GM12864 (cell line): Measurements from ENCODE around the gene TLL2.

Experiments used
- DNase-seq: peaks from one replicate; pipeline ENCODE4 v3.0.0-alpha.2; 2011; ENCODE audit warnings: low read depth
- H3K4me3 ChIP-seq: 2 replicates; pipeline ENCODE4 v1.5.1; 2011; ENCODE audit warnings: mild to moderate bottlenecking, low read depth, low read length, control low read depth
- TF ChIP-seq, protein P1 (sequence below): IDR thresholded peaks from 2 replicates; pipeline ENCODE4 v1.5.1; 2011; ENCODE audit warnings: low read depth, mild to moderate bottlenecking, moderate library complexity, low read length, control low read depth, inconsistent platforms; ENCODE audit errors: missing control alignments

The TLL2 gene

DNA sequence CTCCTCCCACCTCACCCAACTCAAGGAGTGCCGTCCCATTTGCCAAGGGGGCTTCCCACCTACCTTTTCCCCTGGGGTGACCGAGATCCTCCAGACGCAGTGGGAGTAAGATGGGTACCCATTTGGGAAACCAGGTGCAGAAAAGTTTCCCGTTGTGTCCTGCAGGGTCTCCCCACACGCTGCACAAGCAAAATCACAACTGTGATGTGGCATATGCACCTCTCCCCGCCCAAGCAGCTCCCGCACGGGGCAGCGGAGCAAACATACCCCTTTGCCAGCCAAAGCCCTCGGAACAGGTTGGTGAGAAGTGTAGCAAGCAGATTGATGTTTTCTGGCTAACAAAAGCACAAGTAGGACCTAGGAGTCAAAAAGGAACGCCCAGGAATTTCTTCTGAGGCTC, 103.4 kb downstream of the TLL2 start:
- TF ChIP-seq, protein P1, sequence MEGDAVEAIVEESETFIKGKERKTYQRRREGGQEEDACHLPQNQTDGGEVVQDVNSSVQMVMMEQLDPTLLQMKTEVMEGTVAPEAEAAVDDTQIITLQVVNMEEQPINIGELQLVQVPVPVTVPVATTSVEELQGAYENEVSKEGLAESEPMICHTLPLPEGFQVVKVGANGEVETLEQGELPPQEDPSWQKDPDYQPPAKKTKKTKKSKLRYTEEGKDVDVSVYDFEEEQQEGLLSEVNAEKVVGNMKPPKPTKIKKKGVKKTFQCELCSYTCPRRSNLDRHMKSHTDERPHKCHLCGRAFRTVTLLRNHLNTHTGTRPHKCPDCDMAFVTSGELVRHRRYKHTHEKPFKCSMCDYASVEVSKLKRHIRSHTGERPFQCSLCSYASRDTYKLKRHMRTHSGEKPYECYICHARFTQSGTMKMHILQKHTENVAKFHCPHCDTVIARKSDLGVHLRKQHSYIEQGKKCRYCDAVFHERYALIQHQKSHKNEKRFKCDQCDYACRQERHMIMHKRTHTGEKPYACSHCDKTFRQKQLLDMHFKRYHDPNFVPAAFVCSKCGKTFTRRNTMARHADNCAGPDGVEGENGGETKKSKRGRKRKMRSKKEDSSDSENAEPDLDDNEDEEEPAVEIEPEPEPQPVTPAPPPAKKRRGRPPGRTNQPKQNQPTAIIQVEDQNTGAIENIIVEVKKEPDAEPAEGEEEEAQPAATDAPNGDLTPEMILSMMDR: no peak
- no peak overlapping the region for H3K4me3 ChIP-seq
- DNase-seq: no peak

DNA sequence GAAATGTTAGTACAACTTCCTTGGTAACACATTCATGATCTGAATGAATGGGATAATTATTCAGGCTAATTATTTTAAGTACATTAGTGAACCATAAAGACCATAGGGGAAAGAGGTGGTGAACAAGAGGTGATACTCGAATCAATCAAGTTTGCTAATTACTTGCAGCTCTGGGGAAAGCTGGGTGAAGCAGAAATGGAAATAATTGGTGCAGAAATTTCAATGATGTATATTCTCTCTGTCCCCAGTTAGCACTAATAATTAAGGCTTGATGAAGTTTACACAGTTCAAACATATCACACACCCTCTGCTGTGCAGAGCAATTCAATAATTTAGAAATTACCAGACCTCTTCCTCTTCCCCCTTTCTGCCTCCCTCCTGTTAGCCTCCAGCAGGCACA, 105.5 kb downstream of the TLL2 start:
- no peak for DNase-seq
- TF ChIP-seq, protein P1: no peak
- no peak overlapping the region for H3K4me3 ChIP-seq

DNA sequence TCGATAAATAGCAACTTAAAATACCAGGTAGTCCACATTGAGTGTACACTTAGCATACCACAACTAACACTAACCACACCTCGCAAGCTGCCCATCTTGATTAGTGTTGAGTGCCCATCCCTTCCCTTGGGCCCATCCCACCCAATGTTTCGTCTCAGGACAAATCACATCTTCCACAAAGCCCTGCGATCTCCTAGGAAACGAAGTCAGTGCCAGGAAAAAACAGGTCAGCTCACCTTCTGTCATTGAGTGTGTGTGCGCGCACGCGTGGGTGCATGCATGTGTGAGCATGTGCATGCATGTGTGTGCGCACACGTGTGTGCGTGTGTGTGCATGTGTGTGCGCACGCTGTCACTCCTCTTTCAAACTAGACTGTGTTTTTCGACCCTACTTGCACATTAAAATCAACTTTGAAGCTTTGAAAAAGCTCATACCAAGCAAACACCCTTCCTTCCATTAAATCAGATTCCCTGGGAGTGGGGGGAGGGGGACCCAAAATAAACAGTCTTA, 106.1 kb downstream of the TLL2 start:
- TF ChIP-seq, protein P1: no peak
- H3K4me3 ChIP-seq: no peak overlapping the region
- DNase-seq: no peak

DNA sequence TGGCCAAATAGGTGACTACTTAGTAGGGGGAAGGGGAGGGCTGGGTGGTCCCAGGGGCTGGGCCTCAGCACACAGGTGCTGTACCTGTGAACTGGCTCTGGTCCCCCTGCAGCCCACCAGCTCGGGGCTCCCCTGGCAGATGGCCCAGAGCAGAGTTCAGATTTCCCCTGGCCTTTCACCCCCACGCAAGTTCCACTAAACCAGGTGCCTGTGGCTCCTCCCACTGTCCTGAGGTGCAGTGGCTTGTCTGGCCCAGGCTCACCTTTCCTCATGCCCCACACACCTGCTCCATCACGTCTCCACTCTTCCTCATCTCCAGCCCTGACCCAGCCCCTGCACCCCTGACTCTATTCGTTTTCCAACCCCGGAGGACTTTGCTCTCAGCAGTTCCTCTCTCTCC, 107.6 kb downstream of the TLL2 start:
- DNase-seq: no peak
- TF ChIP-seq, protein P1: no peak
- no peak overlapping the region for H3K4me3 ChIP-seq

DNA sequence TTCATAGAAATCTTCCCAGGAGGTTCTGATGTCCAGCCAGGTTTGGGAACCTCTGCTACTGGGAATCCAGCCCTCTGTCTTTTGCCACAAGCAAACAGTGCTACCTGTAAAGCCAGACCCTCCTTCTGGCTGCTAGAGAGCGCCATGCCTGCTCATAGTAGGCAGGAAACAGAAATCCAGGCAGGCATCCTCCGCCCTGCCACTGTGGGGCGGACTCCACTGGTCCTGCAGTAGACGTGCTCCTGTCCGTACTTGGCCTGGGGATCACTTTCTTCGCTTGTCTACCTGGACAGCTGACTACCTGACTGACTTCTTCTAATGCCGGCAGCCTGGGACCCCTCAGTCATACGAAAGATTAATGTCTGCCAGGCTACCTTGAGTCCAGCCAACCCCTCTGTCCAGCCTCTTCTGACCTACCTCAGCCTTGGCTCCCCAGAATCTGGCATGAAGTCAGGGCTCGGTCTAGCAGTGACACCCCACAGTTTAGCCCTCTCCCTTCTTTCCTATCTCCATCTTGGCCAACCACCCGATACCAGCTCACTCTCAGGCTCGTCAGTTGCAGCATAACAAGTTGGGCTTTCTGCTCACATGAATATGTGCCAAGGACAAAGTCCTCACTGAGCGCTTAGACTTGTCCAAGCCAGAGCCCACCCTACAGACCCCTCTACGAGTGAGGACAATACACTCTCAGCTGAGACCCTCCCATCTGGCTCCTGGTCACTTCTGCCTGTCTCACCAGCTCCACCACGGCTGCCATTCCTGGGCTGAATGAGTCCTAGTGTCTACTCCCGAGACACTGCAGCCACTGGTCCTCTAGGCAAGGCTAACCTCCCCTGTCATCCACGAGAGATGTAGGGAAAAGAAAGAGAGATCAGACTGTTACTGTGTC, 111.1 kb downstream of the TLL2 start:
- no peak for DNase-seq
- no peak overlapping the region for H3K4me3 ChIP-seq
- TF ChIP-seq, protein P1: no peak

DNA sequence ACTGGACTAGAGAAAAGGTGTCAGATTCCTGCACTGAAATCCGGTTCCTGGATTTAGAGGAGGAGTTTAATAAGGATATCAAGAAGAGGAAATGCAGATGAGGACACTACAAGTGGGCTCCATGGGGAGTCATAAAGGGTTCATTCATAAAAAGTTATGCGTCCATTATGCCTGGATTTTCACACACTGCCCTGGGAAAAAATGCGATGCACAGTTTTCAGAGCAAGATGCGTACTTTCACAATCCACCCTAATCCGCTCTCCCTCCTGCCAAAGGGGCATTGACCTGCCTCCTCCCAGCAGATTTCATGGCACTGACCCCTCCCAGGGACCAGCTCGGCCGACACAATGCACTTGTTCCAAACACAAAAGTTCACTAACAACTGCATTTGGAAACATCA, 112.7 kb downstream of the TLL2 start:
- TF ChIP-seq, protein P1: no peak
- H3K4me3 ChIP-seq: no peak overlapping the region
- no peak for DNase-seq

DNA sequence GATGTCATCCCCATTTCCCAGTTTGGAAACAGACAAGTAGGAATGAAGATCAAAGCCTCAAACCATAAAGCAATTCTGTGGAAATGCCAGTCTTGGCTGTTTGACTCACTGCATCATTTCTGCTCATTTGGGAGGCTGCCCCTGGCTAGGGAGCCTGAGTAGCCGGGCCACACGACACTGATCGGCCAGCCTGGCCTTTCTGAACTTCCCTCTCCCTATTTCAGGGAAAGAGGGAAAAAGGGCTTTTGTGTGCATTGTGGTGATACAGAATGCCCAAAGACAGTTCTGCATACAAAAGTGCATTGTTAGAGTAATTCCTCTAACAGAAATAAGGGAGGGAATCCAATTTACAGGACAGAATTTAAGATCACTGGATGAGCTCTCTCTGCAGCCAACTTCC, 113.3 kb downstream of the TLL2 start:
- H3K4me3 ChIP-seq: no peak overlapping the region
- TF ChIP-seq, protein P1: no peak
- DNase-seq: no peak
